HAP-1 (cell line): ENCODE results near the gene NHLRC4.

Source experiments
- DNase-seq, 2 experiments: peaks; one replicate each; pipeline ENCODE4 v3.0.0-alpha.2; 2016 to 2020; ENCODE audit warnings: low spot score in 2 of 2
- H3K27me3 ChIP-seq: fragments of 250-450 bp; sonication (Bioruptor Pico); 2 replicates; pipeline ENCODE4 v1.5.1; 2020; ENCODE audit warnings: low read depth, mild to moderate bottlenecking, moderate library complexity
- H3K36me3 ChIP-seq: fragments of 250-450 bp; sonication (Bioruptor Pico); replicated peaks from 2 replicates; pipeline ENCODE4 v1.5.1; 2020; ENCODE audit warnings: mild to moderate bottlenecking
- H3K4me1 ChIP-seq: fragments of 250-450 bp; sonication (Bioruptor Pico); 2 replicates; pipeline ENCODE4 v1.5.1; 2020; ENCODE audit warnings: mild to moderate bottlenecking
- H3K4me3 ChIP-seq: fragments of 250-450 bp; sonication (Bioruptor Pico); 2 replicates; pipeline ENCODE4 v1.5.1; 2020; ENCODE audit warnings: mild to moderate bottlenecking, moderate library complexity
- H3K9me3 ChIP-seq: fragments of 250-450 bp; sonication (Bioruptor Pico); 2 replicates; pipeline ENCODE4 v1.5.1; 2020; ENCODE audit warnings: mild to moderate bottlenecking, moderate library complexity
- in situ Hi-C: fragments of 300-500 bp; cut with MboI; formaldehyde crosslinking; loops from 3 replicates; pipeline ENCODE4 v1.14.3; 2020; ENCODE audit warnings: low sequenced_read_pairs, inconsistent platforms, mixed read lengths

Gene NHLRC4

GRCh38 chr16:554297-554621 is 12.5 kb upstream of the NHLRC4 start:
- DNase-seq, result no peak
- Histone ChIP-seq H3K27me3 (peaks cover 20% of the 10 kb centered on the region), H3K4me1 (no peaks in the 10 kb centered on the region), H3K4me3 (no peak overlapping the region), H3K36me3 (peaks cover 11% of the 10 kb centered on the region), H3K9me3 (no peaks in the 10 kb centered on the region)
- in situ Hi-C loops, result no loop called here

GRCh38 chr16:554640-555365 is 12.0 kb upstream of the NHLRC4 start:
- in situ Hi-C loops, result no loop called here
- Histone ChIP-seq H3K4me3 (no peak overlapping the region), H3K36me3 (peaks cover 11% of the 10 kb centered on the region), H3K27me3 (peaks cover 26% of the 10 kb centered on the region), H3K4me1 (no peaks in the 10 kb centered on the region), H3K9me3 (no peaks in the 10 kb centered on the region)
- DNase-seq, result no peak

GRCh38 chr16:555528-556473 is 11.0 kb upstream of the NHLRC4 start:
- in situ Hi-C loops, result no loop called here
- Histone ChIP-seq H3K4me1 (no peaks in the 10 kb centered on the region), H3K36me3 (peaks cover 11% of the 10 kb centered on the region), H3K9me3 (no peaks in the 10 kb centered on the region), H3K4me3 (no peak overlapping the region), H3K27me3 (peaks cover 28% of the 10 kb centered on the region)
- DNase-seq, result no peak

GRCh38 chr16:556474-557173 is 10.2 kb upstream of the NHLRC4 start:
- Histone ChIP-seq H3K9me3 (no peaks in the 10 kb centered on the region), H3K27me3 (peaks cover 37% of the 10 kb centered on the region), H3K4me1 (no peaks in the 10 kb centered on the region), H3K36me3 (peaks cover 8% of the 10 kb centered on the region), H3K4me3 (no peak overlapping the region)
- in situ Hi-C loops, result no loop called here
- DNase-seq, result no peak

GRCh38 chr16:557463-558297 is 9.1 kb upstream of the NHLRC4 start:
- DNase-seq, result no peak
- no peak overlapping the region for H3K4me3 ChIP-seq
- H3K27me3 ChIP-seq, result peaks cover 47% of the 10 kb centered on the region
- H3K4me1 ChIP-seq, result no peaks in the 10 kb centered on the region
- in situ Hi-C loops, result no loop called here
- no peaks in the 10 kb centered on the region for H3K36me3 ChIP-seq
- no peaks in the 10 kb centered on the region for H3K9me3 ChIP-seq

GRCh38 chr16:558298-559020 is 8.3 kb upstream of the NHLRC4 start:
- Histone ChIP-seq H3K4me1 (no peaks in the 10 kb centered on the region), H3K9me3 (no peaks in the 10 kb centered on the region), H3K36me3 (no peaks in the 10 kb centered on the region), H3K27me3 (peaks cover 47% of the 10 kb centered on the region), H3K4me3 (no peak overlapping the region)
- in situ Hi-C loops, result no loop called here
- DNase-seq, result no peak

GRCh38 chr16:559021-559380 is 7.8 kb upstream of the NHLRC4 start:
- Histone ChIP-seq H3K9me3 (no peaks in the 10 kb centered on the region), H3K36me3 (no peaks in the 10 kb centered on the region), H3K4me3 (no peak overlapping the region), H3K27me3 (peaks cover 47% of the 10 kb centered on the region), H3K4me1 (no peaks in the 10 kb centered on the region)
- in situ Hi-C loops, result no loop called here
- no peak for DNase-seq

GRCh38 chr16:559411-560203 is 7.2 kb upstream of the NHLRC4 start:
- no peaks in the 10 kb centered on the region for H3K9me3 ChIP-seq
- in situ Hi-C loops, result no loop called here
- H3K27me3 ChIP-seq, result peaks cover 47% of the 10 kb centered on the region
- no peaks in the 10 kb centered on the region for H3K36me3 ChIP-seq
- H3K4me1 ChIP-seq, result no peaks in the 10 kb centered on the region
- no peak for DNase-seq
- H3K4me3 ChIP-seq, result no peak overlapping the region

GRCh38 chr16:560204-560700 is 6.6 kb upstream of the NHLRC4 start, which contains the start of gene PRR35:
Gene PRR35 (plus strand): TSS chr16:560394. CDS start chr16:563295, 2,901 bp downstream.
- H3K4me3 ChIP-seq, result no peak within 1 kb of the TSS
- peaks cover 47% of the 10 kb centered on the region for H3K27me3 ChIP-seq
- H3K4me1 ChIP-seq, result no peaks in the 10 kb centered on the region
- H3K36me3 ChIP-seq, result no peaks in the 10 kb centered on the region
- no peak for DNase-seq
- H3K9me3 ChIP-seq, result no peaks in the 10 kb centered on the region
- in situ Hi-C loops, result no loop called here

- H3K4me1 ChIP-seq, result no peaks in the 10 kb centered on the region
- DNase-seq, result no peak
- H3K36me3 ChIP-seq, result no peaks in the 10 kb centered on the region
- no peaks in the 10 kb centered on the region for H3K9me3 ChIP-seq
- no peak overlapping the region for H3K4me3 ChIP-seq
- in situ Hi-C loops, result no loop called here
- H3K27me3 ChIP-seq, result peaks cover 47% of the 10 kb centered on the region
Measured at GRCh38 chr16:560701-561412, 5.9 kb upstream of the NHLRC4 start.

- Histone ChIP-seq H3K36me3 (no peaks in the 10 kb centered on the region), H3K27me3 (peaks cover 47% of the 10 kb centered on the region), H3K4me3 (no peak overlapping the region), H3K4me1 (no peaks in the 10 kb centered on the region), H3K9me3 (no peaks in the 10 kb centered on the region)
- in situ Hi-C loops, result no loop called here
- no peak for DNase-seq
Measured at GRCh38 chr16:561413-561794, 5.4 kb upstream of the NHLRC4 start.
